A673 (cell line): ENCODE measurements around the gene FLRT1. TPM values are rescaled to one million over a fixed set of nuclear protein-coding genes. Genes with fewer than 3 reads are reported as not detected.

Experiments
- BruUV-seq: library from RNA; stranded (reverse); fragments of 400-500 nt; replicated peaks from 2 replicates; lab custom pipeline; 2021; lab: Mats Ljungman, UMichigan
- CTCF ChIA-PET: fragments of 300-600 bp; sonication (Branson Sonifier 250); formaldehyde crosslinking; loops from one replicate; lab custom pipeline; 2022; ENCODE audit warnings: antibody characterized with exemption; lab: Charles Lee
- POLR2A ChIA-PET: fragments of 300-600 bp; sonication (Branson Sonifier 250); formaldehyde crosslinking; loops from one replicate; lab custom pipeline; 2022; ENCODE audit warnings: antibody characterized with exemption; ENCODE audit not compliant: low non-redundant PET; lab: Charles Lee
- DNase-seq: peaks from one replicate; pipeline ENCODE4 v3.0.0-alpha.2; 2015; ENCODE audit warnings: low spot score
- H3K27ac ChIP-seq: fragments of 200-600 bp; sonication (generic); 2 replicates; pipeline ENCODE4 v1.5.1; 2016; ENCODE audit warnings: mixed run types, low read depth, mild to moderate bottlenecking, mixed read lengths, antibody characterized with exemption, low read length; ENCODE audit not compliant: poor library complexity, severe bottlenecking
- H3K27me3 ChIP-seq: fragments of 200-600 bp; sonication (generic); replicated peaks from 2 replicates; pipeline ENCODE4 v1.6.1; 2017; ENCODE audit warnings: mixed run types, low read depth, mild to moderate bottlenecking, mixed read lengths, antibody characterized with exemption, low read length; ENCODE audit not compliant: insufficient read depth, poor library complexity
- H3K36me3 ChIP-seq: fragments of 200-600 bp; sonication (generic); 2 replicates; pipeline ENCODE4 v1.6.1; 2016; ENCODE audit warnings: mixed run types, mild to moderate bottlenecking, mixed read lengths, antibody characterized with exemption, low read length; ENCODE audit not compliant: insufficient read depth, poor library complexity, severe bottlenecking
- H3K4me1 ChIP-seq: fragments of 200-600 bp; sonication (generic); 2 replicates; pipeline ENCODE4 v1.6.1; 2017; ENCODE audit warnings: mixed run types, mild to moderate bottlenecking, mixed read lengths, antibody characterized with exemption, low read length; ENCODE audit not compliant: insufficient read depth, poor library complexity, severe bottlenecking
- H3K4me3 ChIP-seq: fragments of 200-600 bp; sonication (generic); 2 replicates; pipeline ENCODE4 v1.5.1; 2016; ENCODE audit warnings: low read depth, mixed run types, mild to moderate bottlenecking, mixed read lengths, low read length; ENCODE audit not compliant: poor library complexity, severe bottlenecking
- H3K9me3 ChIP-seq: fragments of 200-600 bp; sonication (generic); 2 replicates; pipeline ENCODE4 v1.6.1; 2016; ENCODE audit warnings: mixed run types, low read depth, mild to moderate bottlenecking, mixed read lengths, antibody characterized with exemption, low read length; ENCODE audit not compliant: poor library complexity, severe bottlenecking
- EZH2 ChIP-seq: fragments of 200-600 bp; sonication (generic); IDR thresholded peaks from 2 replicates; pipeline ENCODE4 v1.6.1; 2017; ENCODE audit warnings: borderline replicate concordance, low read depth, mild to moderate bottlenecking, mixed read lengths, antibody characterized with exemption, low read length; ENCODE audit not compliant: poor library complexity, severe bottlenecking
- intact Hi-C: fragments of 100-400 bp; cut with micrococcal nuclease; formaldehyde crosslinking; loops from one replicate; pipeline ENCODE4 v1.10.0; 2022; ENCODE audit not compliant: unreplicated experiment
- total RNA-seq: library from RNA; stranded (reverse); gene quantifications from 2 replicates; pipeline ENCODE4 v1.2.3, GENCODE V29; 2021
- TF ChIP-seq, protein P1 (sequence below): fragments of 300-800, 200-600 bp; sonication (generic); conservative IDR thresholded peaks from 2 replicates; pipeline ENCODE4 v1.5.1; 2017; ENCODE audit warnings: low read depth, mild to moderate bottlenecking, antibody characterized with exemption, low read length, moderate library complexity, mixed read lengths

The FLRT1 gene
- total RNA-seq, 1 experiment from 2014 or later = 0.45 TPM

DNA sequence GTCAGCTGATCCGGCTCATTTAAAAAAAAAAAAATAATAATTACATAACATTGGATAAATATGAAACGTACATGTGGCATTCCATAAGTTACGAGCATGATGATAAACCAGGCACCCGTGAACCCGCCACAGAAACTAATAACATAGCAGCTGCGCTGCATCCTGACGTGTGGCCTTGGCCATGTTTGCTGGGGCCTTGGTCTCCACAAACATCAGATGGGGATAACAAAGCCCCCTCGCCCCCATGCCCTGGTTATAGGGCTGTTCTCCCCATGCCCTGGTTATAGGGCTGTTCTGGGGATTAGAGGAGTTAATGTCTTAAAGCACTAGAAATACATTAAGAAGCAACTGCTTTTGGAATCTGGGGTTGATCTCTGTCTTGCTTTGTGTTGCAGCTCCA lies 36.7 kb downstream of the FLRT1 start:
- CTCF ChIA-PET = no interaction called here
- peaks cover 61% of the 10 kb centered on the region for H3K4me1 ChIP-seq

GRCh38 chr11:64072871-64073270 lies 37.1 kb downstream of the FLRT1 start:
- Histone ChIP-seq H3K27ac (no peak overlapping the region), H3K4me3 (no peak overlapping the region), H3K27me3 (no peaks in the 10 kb centered on the region), H3K9me3 (no peaks in the 10 kb centered on the region), H3K4me1 (peaks cover 61% of the 10 kb centered on the region), H3K36me3 (no peaks in the 10 kb centered on the region)
- CTCF ChIA-PET = no interaction called here
- no peak for DNase-seq
- TF ChIP-seq, protein P1, sequence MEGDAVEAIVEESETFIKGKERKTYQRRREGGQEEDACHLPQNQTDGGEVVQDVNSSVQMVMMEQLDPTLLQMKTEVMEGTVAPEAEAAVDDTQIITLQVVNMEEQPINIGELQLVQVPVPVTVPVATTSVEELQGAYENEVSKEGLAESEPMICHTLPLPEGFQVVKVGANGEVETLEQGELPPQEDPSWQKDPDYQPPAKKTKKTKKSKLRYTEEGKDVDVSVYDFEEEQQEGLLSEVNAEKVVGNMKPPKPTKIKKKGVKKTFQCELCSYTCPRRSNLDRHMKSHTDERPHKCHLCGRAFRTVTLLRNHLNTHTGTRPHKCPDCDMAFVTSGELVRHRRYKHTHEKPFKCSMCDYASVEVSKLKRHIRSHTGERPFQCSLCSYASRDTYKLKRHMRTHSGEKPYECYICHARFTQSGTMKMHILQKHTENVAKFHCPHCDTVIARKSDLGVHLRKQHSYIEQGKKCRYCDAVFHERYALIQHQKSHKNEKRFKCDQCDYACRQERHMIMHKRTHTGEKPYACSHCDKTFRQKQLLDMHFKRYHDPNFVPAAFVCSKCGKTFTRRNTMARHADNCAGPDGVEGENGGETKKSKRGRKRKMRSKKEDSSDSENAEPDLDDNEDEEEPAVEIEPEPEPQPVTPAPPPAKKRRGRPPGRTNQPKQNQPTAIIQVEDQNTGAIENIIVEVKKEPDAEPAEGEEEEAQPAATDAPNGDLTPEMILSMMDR = no peak
- TF ChIP-seq EZH2 = no peak
- no TSS peak for BruUV-seq
- POLR2A ChIA-PET = no interaction called here
- intact Hi-C loops = no loop called here

More for the DNA sequence above, 36.7 kb downstream of the FLRT1 start:
- intact Hi-C loops = no loop called here
- POLR2A ChIA-PET = no interaction called here
- no peak for TF ChIP-seq EZH2
- TF ChIP-seq, protein P1 = no peak
- Histone ChIP-seq H3K36me3 (no peaks in the 10 kb centered on the region), H3K9me3 (no peaks in the 10 kb centered on the region), H3K27ac (no peak overlapping the region), H3K4me3 (no peak overlapping the region), H3K27me3 (no peaks in the 10 kb centered on the region)
- BruUV-seq = no TSS peak
- no peak for DNase-seq

DNA sequence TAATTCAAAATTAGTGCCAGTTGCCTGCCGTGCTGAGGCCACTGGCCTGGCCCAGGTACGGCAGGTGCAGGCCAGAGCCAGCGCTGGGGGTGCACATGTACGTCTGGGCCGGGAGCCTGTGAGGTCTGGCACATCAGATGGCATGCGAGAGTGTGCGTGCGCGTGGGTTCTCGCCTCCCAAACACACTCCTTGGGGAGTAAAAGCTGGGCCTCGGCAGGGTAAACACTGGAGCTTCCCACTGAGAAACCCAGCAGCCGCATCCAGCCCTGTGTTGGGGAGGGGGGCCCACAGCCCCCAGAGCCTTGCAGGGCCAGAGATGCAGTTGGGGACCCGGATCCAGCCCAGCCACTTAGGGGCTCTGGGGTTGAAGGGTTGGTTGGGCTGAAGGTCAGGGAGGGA lies 37.8 kb downstream of the FLRT1 start:
- Histone ChIP-seq H3K27me3 (no peaks in the 10 kb centered on the region), H3K27ac (peak overlapping the region; percentile 53), H3K4me3 (no peak overlapping the region), H3K36me3 (no peaks in the 10 kb centered on the region), H3K4me1 (peaks cover 61% of the 10 kb centered on the region), H3K9me3 (no peaks in the 10 kb centered on the region)
- ChIA-PET CTCF (no interaction called here), POLR2A (no interaction called here)
- intact Hi-C loops = no loop called here
- BruUV-seq = no TSS peak
- TF ChIP-seq, protein P1 = no peak
- TF ChIP-seq EZH2 = no peak
- DNase-seq = no peak
